Measurements from ENCODE around the gene LGI4.

LGI4 gene

DNA sequence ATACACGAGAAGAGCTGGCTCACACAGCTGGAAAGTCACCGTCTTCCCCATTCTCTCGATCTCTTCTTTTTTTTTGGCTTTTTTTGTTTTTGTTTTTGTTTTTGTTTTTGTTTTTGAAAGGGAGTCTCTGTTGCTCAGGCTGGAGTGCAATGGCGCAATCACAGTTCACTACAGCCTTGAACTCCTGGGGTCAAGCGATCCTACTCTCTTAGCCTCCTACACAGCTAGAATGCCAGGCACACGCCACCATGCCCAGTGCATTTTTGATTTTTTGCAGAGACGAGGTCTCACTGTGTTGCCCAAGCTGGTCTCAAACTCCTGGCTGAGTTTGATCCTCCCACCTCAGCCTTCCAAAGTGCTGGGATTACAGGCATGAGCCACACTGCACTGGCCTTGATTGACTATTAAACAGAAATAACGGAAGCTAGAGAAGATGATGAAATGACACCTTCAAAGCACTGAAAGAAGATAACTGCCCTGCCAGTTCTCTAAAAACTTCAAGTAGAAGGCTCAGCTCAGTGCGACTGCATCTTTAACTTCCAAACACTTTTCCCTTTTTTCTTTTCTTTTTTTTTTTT is 15.2 kb downstream of the LGI4 start:
- no peaks in the 10 kb centered on the region for H4K20me1 ChIP-seq (ENCODE audit: insufficient read depth, low read length)
- H3K36me3 ChIP-seq (replicated peaks; ENCODE audit: insufficient read depth, low read length), result no peaks in the 10 kb centered on the region
- H2AFZ ChIP-seq (ENCODE audit: low read length), result no peak overlapping the region
- peaks cover 76% of the 10 kb centered on the region for H3K27me3 ChIP-seq (replicated peaks; ENCODE audit: insufficient read depth, low read length)
- H3K9me2 ChIP-seq (replicated peaks; ENCODE audit: insufficient read depth, low read length), result no peaks in the 10 kb centered on the region
- H3K79me2 ChIP-seq (ENCODE audit: low read length), result no peaks in the 10 kb centered on the region
- TF ChIP-seq EZH2 (optimal IDR thresholded peaks at IDR 0.05; ENCODE audit: low read depth, low read length), result no peak
- H3K27ac ChIP-seq (ENCODE audit: low read length), result no peak overlapping the region
- H3K9ac ChIP-seq (ENCODE audit: low read length), result no peak overlapping the region
- no peaks in the 10 kb centered on the region for H3F3A ChIP-seq (ENCODE audit: insufficient read depth, low read length)
- no peak for DNase-seq
- no peak overlapping the region for H3K4me3 ChIP-seq (ENCODE audit: low read length)
- peaks cover 4% of the 10 kb centered on the region for H3K4me1 ChIP-seq (ENCODE audit: low read length)
- H3K9me3 ChIP-seq (replicated peaks; ENCODE audit: insufficient read depth, low read length), result no peaks in the 10 kb centered on the region
- no peak overlapping the region for H3K4me2 ChIP-seq (ENCODE audit: low read depth, low read length)

DNA sequence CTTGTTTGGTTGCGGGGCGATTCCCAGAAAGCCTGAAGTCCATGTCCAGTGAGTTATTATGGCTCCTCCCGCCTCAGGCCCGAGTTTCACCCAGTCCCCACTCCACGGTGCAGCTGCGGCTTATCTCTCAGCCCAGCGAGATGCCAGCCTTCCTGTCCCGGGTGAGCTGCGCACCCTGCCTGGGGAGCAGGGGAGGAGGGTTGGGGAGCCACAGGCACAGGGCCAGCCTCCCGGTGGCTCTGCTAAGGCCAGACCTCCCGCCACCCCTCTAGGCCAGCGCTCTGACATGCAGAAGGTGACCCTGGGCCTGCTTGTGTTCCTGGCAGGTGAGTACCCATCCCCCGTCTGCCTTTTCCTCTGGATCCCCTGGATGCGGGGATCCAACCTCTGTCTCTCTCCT is 15.8 kb downstream of the LGI4 start:
- no peak overlapping the region for H3K4me2 ChIP-seq (ENCODE audit: low read depth, low read length)
- H3K79me2 ChIP-seq (ENCODE audit: low read length), result no peaks in the 10 kb centered on the region
- H3K9ac ChIP-seq (ENCODE audit: low read length), result no peak overlapping the region
- H3K36me3 ChIP-seq (replicated peaks; ENCODE audit: insufficient read depth, low read length), result no peaks in the 10 kb centered on the region
- 0 out of 2 replicates have a peak, but pooled peaks cover under 1% of the 10 kb centered on the region for H3K4me1 ChIP-seq (ENCODE audit: low read length)
- H3K9me2 ChIP-seq (replicated peaks; ENCODE audit: insufficient read depth, low read length), result no peaks in the 10 kb centered on the region
- DNase-seq, result no peak
- H4K20me1 ChIP-seq (ENCODE audit: insufficient read depth, low read length), result no peaks in the 10 kb centered on the region
- no peaks in the 10 kb centered on the region for H3F3A ChIP-seq (ENCODE audit: insufficient read depth, low read length)
- peaks cover 76% of the 10 kb centered on the region for H3K27me3 ChIP-seq (replicated peaks; ENCODE audit: insufficient read depth, low read length)
- no peak overlapping the region for H3K4me3 ChIP-seq (ENCODE audit: low read length)
- H3K27ac ChIP-seq (ENCODE audit: low read length), result no peak overlapping the region
- no peaks in the 10 kb centered on the region for H3K9me3 ChIP-seq (replicated peaks; ENCODE audit: insufficient read depth, low read length)
- no peak overlapping the region for H2AFZ ChIP-seq (ENCODE audit: low read length)
- TF ChIP-seq EZH2phosphoT487 (IDR thresholded peaks at IDR 0.05; ENCODE audit: low read length), result no peak
- TF ChIP-seq, protein P1, sequence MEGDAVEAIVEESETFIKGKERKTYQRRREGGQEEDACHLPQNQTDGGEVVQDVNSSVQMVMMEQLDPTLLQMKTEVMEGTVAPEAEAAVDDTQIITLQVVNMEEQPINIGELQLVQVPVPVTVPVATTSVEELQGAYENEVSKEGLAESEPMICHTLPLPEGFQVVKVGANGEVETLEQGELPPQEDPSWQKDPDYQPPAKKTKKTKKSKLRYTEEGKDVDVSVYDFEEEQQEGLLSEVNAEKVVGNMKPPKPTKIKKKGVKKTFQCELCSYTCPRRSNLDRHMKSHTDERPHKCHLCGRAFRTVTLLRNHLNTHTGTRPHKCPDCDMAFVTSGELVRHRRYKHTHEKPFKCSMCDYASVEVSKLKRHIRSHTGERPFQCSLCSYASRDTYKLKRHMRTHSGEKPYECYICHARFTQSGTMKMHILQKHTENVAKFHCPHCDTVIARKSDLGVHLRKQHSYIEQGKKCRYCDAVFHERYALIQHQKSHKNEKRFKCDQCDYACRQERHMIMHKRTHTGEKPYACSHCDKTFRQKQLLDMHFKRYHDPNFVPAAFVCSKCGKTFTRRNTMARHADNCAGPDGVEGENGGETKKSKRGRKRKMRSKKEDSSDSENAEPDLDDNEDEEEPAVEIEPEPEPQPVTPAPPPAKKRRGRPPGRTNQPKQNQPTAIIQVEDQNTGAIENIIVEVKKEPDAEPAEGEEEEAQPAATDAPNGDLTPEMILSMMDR (IDR thresholded peaks at IDR 0.05; ENCODE audit: low read length), result no peak
- TF ChIP-seq EZH2 (optimal IDR thresholded peaks at IDR 0.05; ENCODE audit: low read depth, low read length), result no peak

DNA sequence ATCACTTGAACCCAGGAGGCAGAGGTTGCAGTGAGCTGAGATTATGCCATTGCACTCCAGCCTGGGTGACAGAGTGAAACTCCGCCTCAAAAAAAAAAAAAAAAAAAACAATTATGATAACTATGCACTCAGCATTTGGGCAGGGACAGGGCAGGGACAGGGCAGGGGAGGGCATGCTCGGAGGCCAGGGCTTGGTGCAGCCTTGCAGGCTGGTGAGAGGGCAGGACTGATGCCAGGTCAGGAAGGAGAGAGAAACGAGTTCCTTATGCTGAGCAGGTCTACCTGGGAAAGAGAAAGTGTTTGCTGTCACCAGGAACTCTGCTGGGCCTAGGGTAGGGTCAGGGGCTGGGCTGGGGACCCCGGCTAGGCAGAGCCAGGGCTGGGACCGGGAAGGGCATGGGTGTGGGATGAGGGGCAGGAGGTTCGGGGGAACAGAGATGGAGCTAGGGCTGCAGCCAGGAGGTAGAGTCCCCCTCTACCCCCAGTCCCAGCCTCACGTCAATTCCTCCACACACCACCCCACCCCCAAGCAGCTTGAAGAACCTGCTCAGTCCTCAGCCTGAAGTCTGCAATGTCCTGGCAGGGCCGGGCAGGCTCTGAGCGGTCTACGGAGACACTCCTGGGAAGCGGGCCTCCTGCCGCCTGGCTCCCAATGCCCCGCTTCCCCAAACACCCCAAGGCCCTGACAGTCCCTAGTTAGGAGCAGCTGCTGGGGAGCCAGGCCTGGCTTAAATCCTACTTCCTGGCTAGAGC is 16.4 kb downstream of the LGI4 start:
- TF ChIP-seq EZH2 (optimal IDR thresholded peaks at IDR 0.05; ENCODE audit: low read depth, low read length), result no peak
- TF ChIP-seq, protein P1 (IDR thresholded peaks at IDR 0.05; ENCODE audit: low read length), result no peak
- TF ChIP-seq EZH2phosphoT487 (IDR thresholded peaks at IDR 0.05; ENCODE audit: low read length), result no peak
- Histone ChIP-seq H3K36me3 (replicated peaks; ENCODE audit: insufficient read depth, low read length) (no peaks in the 10 kb centered on the region), H3K4me1 (ENCODE audit: low read length) (no peaks in the 10 kb centered on the region), H3K4me3 (ENCODE audit: low read length) (no peak overlapping the region), H3K27me3 (replicated peaks; ENCODE audit: insufficient read depth, low read length) (peaks cover 74% of the 10 kb centered on the region), H3K9ac (ENCODE audit: low read length) (no peak overlapping the region), H3K4me2 (ENCODE audit: low read depth, low read length) (no peak overlapping the region), H3K9me3 (replicated peaks; ENCODE audit: insufficient read depth, low read length) (no peaks in the 10 kb centered on the region), H4K20me1 (ENCODE audit: insufficient read depth, low read length) (no peaks in the 10 kb centered on the region), H3K79me2 (ENCODE audit: low read length) (no peaks in the 10 kb centered on the region), H2AFZ (ENCODE audit: low read length) (no peak overlapping the region), H3K9me2 (replicated peaks; ENCODE audit: insufficient read depth, low read length) (no peaks in the 10 kb centered on the region), H3K27ac (ENCODE audit: low read length) (no peak overlapping the region), H3F3A (ENCODE audit: insufficient read depth, low read length) (no peaks in the 10 kb centered on the region)
- DNase-seq, result no peak

DNA sequence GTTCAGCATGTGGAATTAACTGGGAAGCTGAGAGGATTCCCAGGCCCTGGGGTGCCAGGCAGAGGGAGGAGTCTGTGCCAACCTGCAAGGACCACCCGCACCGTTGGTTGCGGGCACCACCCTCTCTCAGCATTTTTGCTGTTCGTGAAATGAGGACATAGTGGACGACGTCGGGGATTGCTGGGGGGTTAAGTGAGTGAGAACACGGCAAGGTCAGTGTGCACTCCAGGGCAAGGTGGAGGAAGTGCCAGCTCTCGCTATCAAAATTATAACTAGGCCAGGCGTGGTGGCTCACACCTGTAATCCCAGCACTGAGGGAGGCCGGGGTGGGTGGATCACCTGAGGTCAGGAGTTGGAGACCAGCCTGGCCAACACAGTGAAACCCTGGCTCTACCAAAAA is 17.1 kb downstream of the LGI4 start:
- H3K36me3 ChIP-seq (replicated peaks; ENCODE audit: insufficient read depth, low read length), result no peaks in the 10 kb centered on the region
- H3K9me2 ChIP-seq (replicated peaks; ENCODE audit: insufficient read depth, low read length), result no peaks in the 10 kb centered on the region
- H3K4me2 ChIP-seq (ENCODE audit: low read depth, low read length), result no peak overlapping the region
- no peaks in the 10 kb centered on the region for H3K79me2 ChIP-seq (ENCODE audit: low read length)
- H3K4me3 ChIP-seq (ENCODE audit: low read length), result no peak overlapping the region
- no peaks in the 10 kb centered on the region for H3F3A ChIP-seq (ENCODE audit: insufficient read depth, low read length)
- DNase-seq, result no peak
- no peak overlapping the region for H2AFZ ChIP-seq (ENCODE audit: low read length)
- TF ChIP-seq EZH2phosphoT487 (IDR thresholded peaks at IDR 0.05; ENCODE audit: low read length), result no peak
- no peak for TF ChIP-seq EZH2 (optimal IDR thresholded peaks at IDR 0.05; ENCODE audit: low read depth, low read length)
- TF ChIP-seq, protein P1 (IDR thresholded peaks at IDR 0.05; ENCODE audit: low read length), result no peak
- no peak overlapping the region for H3K9ac ChIP-seq (ENCODE audit: low read length)
- no peaks in the 10 kb centered on the region for H4K20me1 ChIP-seq (ENCODE audit: insufficient read depth, low read length)
- H3K27me3 ChIP-seq (replicated peaks; ENCODE audit: insufficient read depth, low read length), result peaks cover 73% of the 10 kb centered on the region
- H3K27ac ChIP-seq (ENCODE audit: low read length), result no peak overlapping the region
- H3K9me3 ChIP-seq (replicated peaks; ENCODE audit: insufficient read depth, low read length), result no peaks in the 10 kb centered on the region
- H3K4me1 ChIP-seq (ENCODE audit: low read length), result no peaks in the 10 kb centered on the region
